Gastroesophageal sphincter (tissue), 4 donors: ENCODE measurements around the gene HLA-DRB1. TPM values are rescaled to one million over a fixed set of nuclear protein-coding genes. Genes with fewer than 3 reads are reported as not detected.
"Not testable (repeated sequence)": the region's sequence is repeated elsewhere in the genome, so short reads cannot be mapped to it uniquely, and the experiment has no call there.

Experiments
- ATAC-seq: fragments of 150-250 bp; one replicate; pipeline ENCODE4 v1.9.1; 2016; ENCODE audit warnings: mild to moderate bottlenecking, moderate library complexity
- H3K27ac ChIP-seq, 4 donors: fragments of 200-600 bp; sonication (generic) in 3 of 4; 1 replicate in 3 of 4; 2 replicates in 1 of 4; pipeline ENCODE4 v1.5.1; 2016 to 2019
- H3K27me3 ChIP-seq: fragments of 200-600 bp; sonication (generic); one replicate; pipeline ENCODE4 v1.5.1; 2019
- H3K36me3 ChIP-seq, 2 donors: fragments of 200-600 bp; sonication (generic); one replicate each; pipeline ENCODE4 v1.5.1; 2019; ENCODE audit warnings: control low read depth in 1 of 2
- H3K4me1 ChIP-seq, 3 donors: fragments of 200-600 bp; sonication (generic); 1 replicate in 2 of 3; 2 replicates in 1 of 3; pipeline ENCODE4 v1.5.1; 2016 to 2019; ENCODE audit warnings: control low read depth in 2 of 3
- H3K4me3 ChIP-seq, 2 donors: fragments of 200-600 bp; sonication (generic); one replicate each; pipeline ENCODE4 v1.5.1; 2019; ENCODE audit warnings: mild to moderate bottlenecking in 1 of 2, moderate library complexity in 1 of 2
- H3K9me3 ChIP-seq, 3 donors: fragments of 200-600 bp; sonication (generic); one replicate each; pipeline ENCODE4 v1.5.1; 2017 to 2019; ENCODE audit warnings: control low read depth in 2 of 3
- CTCF ChIP-seq, 4 experiments: fragments of 200-600 bp in 2 of 4; fragments of 450-650 bp in 2 of 4; sonication (generic) in 1 of 4; IDR thresholded peaks; one replicate each; pipeline ENCODE4 v1.5.1; 2017 to 2019; ENCODE audit warnings: antibody characterized with exemption in 4 of 4, mild to moderate bottlenecking in 2 of 4, moderate library complexity in 2 of 4
- EP300 ChIP-seq: sonication (generic); formaldehyde crosslinking; IDR thresholded peaks from one replicate; pipeline ENCODE4 v1.6.1; 2017; ENCODE audit warnings: antibody characterized with exemption, mild to moderate bottlenecking
- POLR2A ChIP-seq, 2 donors: fragments of 450-650 bp; IDR thresholded peaks; one replicate each; pipeline ENCODE4 v1.6.1; 2017; ENCODE audit warnings: antibody characterized with exemption in 2 of 2, mild to moderate bottlenecking in 2 of 2, moderate library complexity in 1 of 2
- POLR2AphosphoS5 ChIP-seq: sonication (generic); formaldehyde crosslinking; IDR thresholded peaks from one replicate; pipeline ENCODE4 v1.6.1; 2017; ENCODE audit warnings: antibody characterized with exemption
- WGBS, 2 donors: methylation state at CpG; one replicate each; pipeline ENCODE4 v1.1.5; 2018; ENCODE audit warnings: low coverage in 1 of 2; 5-methylcytosine and 5-hydroxymethylcytosine counted together
- total RNA-seq, 4 donors: library from RNA; depleted of rRNA; stranded (reverse); fragments of >200 nt; gene quantifications; one replicate each; pipeline ENCODE4 v1.1.0, GENCODE V29; 2016

Gene HLA-DRB1
- total RNA-seq, 4 donors from 2014 or later, result 5.8 to 80.7 (median 55.5) TPM

- Histone ChIP-seq H3K27ac (no peak overlapping the region), H3K27me3 (peaks cover 16% of the 10 kb centered on the region), H3K4me1 (no peaks in the 10 kb centered on the region), H3K9me3 (no peaks in the 10 kb centered on the region), H3K36me3 (no peaks in the 10 kb centered on the region), H3K4me3 (no peak overlapping the region)
- TF ChIP-seq POLR2A (IDR thresholded peaks at IDR 0.05) (no peak), POLR2AphosphoS5 (no peak), EP300 (no peak), CTCF (IDR thresholded peaks at IDR 0.05) (no peak)
- WGBS, 2 donors, result 23 to 25% methylated on average over 2 of the region's 2 CpGs
- ATAC-seq, result no peak
These were observed 46.0 kb upstream of the HLA-DRB1 start for GRCh38 chr6:32635526-32636123.

GRCh38 chr6:32629793-32630192 is 40.1 kb upstream of the HLA-DRB1 start:
- not testable (repeated sequence) for ATAC-seq, H3K27me3 ChIP-seq
- 74 to 100% methylated on average over 2 of the region's 13 CpGs for WGBS, 2 donors

GRCh38 chr6:32627831-32628230 is 38.2 kb upstream of the HLA-DRB1 start:
- WGBS, 2 donors, result 43% methylated on average over 2 of the region's 3 CpGs; no CpG with 5 or more reads in 1 of the 2 donors

More at GRCh38 chr6:32629793-32630192, 40.1 kb upstream of the HLA-DRB1 start:
- H3K4me3 ChIP-seq, H3K9me3 ChIP-seq, H3K27ac ChIP-seq, H3K4me1 ChIP-seq, H3K36me3 ChIP-seq: not testable (repeated sequence)

GRCh38 chr6:32627249-32627648 is 37.6 kb upstream of the HLA-DRB1 start:
- Histone ChIP-seq H3K4me3 (no peak overlapping the region), H3K4me1 (no peaks in the 10 kb centered on the region), H3K27ac (no peak overlapping the region), H3K9me3 (no peaks in the 10 kb centered on the region), H3K27me3 (no peaks in the 10 kb centered on the region), H3K36me3 (no peaks in the 10 kb centered on the region)
- no peak for ATAC-seq
- no peak for TF ChIP-seq POLR2A (IDR thresholded peaks at IDR 0.05)
- no peak for TF ChIP-seq CTCF (IDR thresholded peaks at IDR 0.05)
- WGBS, 2 donors, result 0% methylated on average over 1 of the region's 3 CpGs

More at GRCh38 chr6:32627831-32628230, 38.2 kb upstream of the HLA-DRB1 start:
- Histone ChIP-seq H3K4me3 (no peak overlapping the region), H3K36me3 (no peaks in the 10 kb centered on the region), H3K9me3 (no peaks in the 10 kb centered on the region), H3K4me1 (no peaks in the 10 kb centered on the region), H3K27ac (no peak overlapping the region), H3K27me3 (no peaks in the 10 kb centered on the region)
- ATAC-seq, result no peak
- TF ChIP-seq CTCF (IDR thresholded peaks at IDR 0.05) (no peak), EP300 (no peak), POLR2A (IDR thresholded peaks at IDR 0.05) (no peak), POLR2AphosphoS5 (no peak)

- H3K27me3 ChIP-seq, result no peaks in the 10 kb centered on the region
- no peak for ATAC-seq
- H3K27ac ChIP-seq, result no peak overlapping the region
- no peaks in the 10 kb centered on the region for H3K4me1 ChIP-seq
- no peaks in the 10 kb centered on the region for H3K36me3 ChIP-seq
- WGBS, 2 donors, result 21 to 43% methylated on average over 3 to 4 of the region's 5 CpGs
- TF ChIP-seq CTCF (IDR thresholded peaks at IDR 0.05) (no peak), POLR2AphosphoS5 (no peak), EP300 (no peak), POLR2A (IDR thresholded peaks at IDR 0.05) (no peak)
- H3K9me3 ChIP-seq, result no peaks in the 10 kb centered on the region
- H3K4me3 ChIP-seq, result no peak overlapping the region
These were observed 35.5 kb upstream of the HLA-DRB1 start for GRCh38 chr6:32625137-32625536.
